Ovary (tissue), 3 donors: ENCODE measurements around the gene PEX11A.

ENCODE experiments used
- EP300 ChIP-seq: sonication (generic); formaldehyde crosslinking; IDR thresholded peaks from one replicate; pipeline ENCODE4 v1.6.1; 2017; ENCODE audit warnings: antibody characterized with exemption
- POLR2A ChIP-seq: fragments of 450-650 bp; IDR thresholded peaks from one replicate; pipeline ENCODE4 v1.6.1; 2017; ENCODE audit warnings: antibody characterized with exemption, mild to moderate bottlenecking, moderate library complexity
- TF ChIP-seq, protein P1 (sequence below), 3 donors: fragments of 450-650 bp in 2 of 3; fragments of 200-600 bp in 1 of 3; IDR thresholded peaks; one replicate each; pipeline versions ENCODE4 v1.5.1 to v1.8.0; 2016 to 2022; ENCODE audit warnings: antibody characterized with exemption in 3 of 3, mild to moderate bottlenecking in 1 of 3
- donor health status: DM: no; HTN: no; CAD: no.

DNA sequence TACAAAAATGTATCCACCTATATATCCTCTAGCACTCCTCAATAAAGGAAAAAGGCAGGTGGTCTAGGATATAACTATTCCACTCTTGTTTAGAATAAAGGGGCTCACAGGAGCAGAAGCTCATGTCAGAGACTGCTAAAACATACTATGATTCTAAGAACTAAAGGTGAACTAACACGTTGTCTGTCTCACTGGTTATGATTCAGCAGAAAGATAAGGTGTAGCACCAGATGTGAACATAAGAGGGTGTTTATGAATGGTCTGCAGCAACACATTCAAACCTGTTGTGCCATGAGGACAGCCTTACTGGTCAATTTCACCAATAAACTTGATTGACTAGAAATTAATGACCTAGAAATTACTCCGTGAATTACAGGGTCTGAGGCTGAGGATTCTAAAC lies 4.6 kb downstream of the PEX11A start:
- TF ChIP-seq POLR2A (no peak), EP300 (no peak)
- TF ChIP-seq, protein P1, sequence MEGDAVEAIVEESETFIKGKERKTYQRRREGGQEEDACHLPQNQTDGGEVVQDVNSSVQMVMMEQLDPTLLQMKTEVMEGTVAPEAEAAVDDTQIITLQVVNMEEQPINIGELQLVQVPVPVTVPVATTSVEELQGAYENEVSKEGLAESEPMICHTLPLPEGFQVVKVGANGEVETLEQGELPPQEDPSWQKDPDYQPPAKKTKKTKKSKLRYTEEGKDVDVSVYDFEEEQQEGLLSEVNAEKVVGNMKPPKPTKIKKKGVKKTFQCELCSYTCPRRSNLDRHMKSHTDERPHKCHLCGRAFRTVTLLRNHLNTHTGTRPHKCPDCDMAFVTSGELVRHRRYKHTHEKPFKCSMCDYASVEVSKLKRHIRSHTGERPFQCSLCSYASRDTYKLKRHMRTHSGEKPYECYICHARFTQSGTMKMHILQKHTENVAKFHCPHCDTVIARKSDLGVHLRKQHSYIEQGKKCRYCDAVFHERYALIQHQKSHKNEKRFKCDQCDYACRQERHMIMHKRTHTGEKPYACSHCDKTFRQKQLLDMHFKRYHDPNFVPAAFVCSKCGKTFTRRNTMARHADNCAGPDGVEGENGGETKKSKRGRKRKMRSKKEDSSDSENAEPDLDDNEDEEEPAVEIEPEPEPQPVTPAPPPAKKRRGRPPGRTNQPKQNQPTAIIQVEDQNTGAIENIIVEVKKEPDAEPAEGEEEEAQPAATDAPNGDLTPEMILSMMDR (IDR thresholded peaks at IDR 0.05), result no peak
